Measurements from ENCODE around the gene SRPK3. TPM values are rescaled to one million over a fixed set of nuclear protein-coding genes. Genes with fewer than 3 reads are reported as not detected.

SRPK3 gene
- total RNA-seq, 1 experiment from 2014 or later: 1.6 TPM

DNA sequence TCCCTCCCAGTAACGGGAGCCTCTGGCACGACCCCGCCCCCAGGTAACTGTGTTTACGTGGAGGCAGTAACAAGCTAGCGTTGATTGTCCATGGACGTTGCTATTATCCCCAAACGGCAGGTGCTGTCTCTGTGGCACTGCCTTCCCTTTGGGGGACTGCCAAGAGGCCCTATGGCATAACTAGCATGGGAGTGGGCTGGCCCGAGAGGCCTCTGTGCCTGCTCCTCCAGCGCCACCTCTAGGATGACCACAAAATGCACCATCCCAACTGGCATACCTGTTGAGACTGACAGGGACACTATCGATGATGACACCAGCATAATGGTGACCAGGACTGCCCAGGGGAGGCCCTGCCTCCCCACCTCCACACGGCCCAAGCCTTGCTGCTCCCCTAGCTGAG, 1.5 kb downstream of the SRPK3 start:
- TF ChIP-seq SIN3A (IDR thresholded peaks at IDR 0.05; ENCODE audit: borderline replicate concordance, insufficient read depth, low read depth, low read length): no peak
- ATAC-seq: no peak

GRCh38 chrX:153782871-153783270, 2.0 kb downstream of the SRPK3 start:
- no peaks in the 10 kb centered on the region for H3K27me3 ChIP-seq (ENCODE audit: control insufficient read depth, insufficient read depth, low read length)
- intact Hi-C loops (cut with micrococcal nuclease; ENCODE audit: unreplicated experiment) (no loop called here), in situ Hi-C loops (cut with HindIII; ENCODE audit: low pct_unique_long_range_greater_than_20kb, low sequenced_read_pairs) (no loop called here)
- CTCF ChIA-PET: interaction anchor here (0.6 kb wide), 1 partner anchor 129 kb away, joined by 4 read pairs; no protein-coding TSS in a partner anchor
- no TSS peak for BruUV-seq (replicated peaks)
- H3K9me3 ChIP-seq (ENCODE audit: control insufficient read depth, insufficient read depth, low read depth, low read length): no peaks in the 10 kb centered on the region
- TF ChIP-seq SIN3A (IDR thresholded peaks at IDR 0.05; ENCODE audit: borderline replicate concordance, insufficient read depth, low read depth, low read length) (no peak), POLR2AphosphoS5 (IDR thresholded peaks at IDR 0.05; ENCODE audit: low read depth, low read length) (no peak)
- TF ChIP-seq, protein P1, sequence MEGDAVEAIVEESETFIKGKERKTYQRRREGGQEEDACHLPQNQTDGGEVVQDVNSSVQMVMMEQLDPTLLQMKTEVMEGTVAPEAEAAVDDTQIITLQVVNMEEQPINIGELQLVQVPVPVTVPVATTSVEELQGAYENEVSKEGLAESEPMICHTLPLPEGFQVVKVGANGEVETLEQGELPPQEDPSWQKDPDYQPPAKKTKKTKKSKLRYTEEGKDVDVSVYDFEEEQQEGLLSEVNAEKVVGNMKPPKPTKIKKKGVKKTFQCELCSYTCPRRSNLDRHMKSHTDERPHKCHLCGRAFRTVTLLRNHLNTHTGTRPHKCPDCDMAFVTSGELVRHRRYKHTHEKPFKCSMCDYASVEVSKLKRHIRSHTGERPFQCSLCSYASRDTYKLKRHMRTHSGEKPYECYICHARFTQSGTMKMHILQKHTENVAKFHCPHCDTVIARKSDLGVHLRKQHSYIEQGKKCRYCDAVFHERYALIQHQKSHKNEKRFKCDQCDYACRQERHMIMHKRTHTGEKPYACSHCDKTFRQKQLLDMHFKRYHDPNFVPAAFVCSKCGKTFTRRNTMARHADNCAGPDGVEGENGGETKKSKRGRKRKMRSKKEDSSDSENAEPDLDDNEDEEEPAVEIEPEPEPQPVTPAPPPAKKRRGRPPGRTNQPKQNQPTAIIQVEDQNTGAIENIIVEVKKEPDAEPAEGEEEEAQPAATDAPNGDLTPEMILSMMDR (IDR thresholded peaks at IDR 0.05): no peak
- POLR2A ChIA-PET: no interaction called here
- ATAC-seq (no peak), DNase-seq (ENCODE audit: low read depth, low spot score) (no peak)
- H3K27ac ChIP-seq (ENCODE audit: low read length): no peak overlapping the region
- peaks cover 16% of the 10 kb centered on the region for H3K4me1 ChIP-seq (ENCODE audit: control insufficient read depth, insufficient read depth, low read length)
- H3K4me3 ChIP-seq (ENCODE audit: low read depth in 2 of 2, low read length in 2 of 2): no peak overlapping the region
- H3K36me3 ChIP-seq (ENCODE audit: control insufficient read depth, insufficient read depth, low read length): no peaks in the 10 kb centered on the region

More for the DNA sequence above, 1.5 kb downstream of the SRPK3 start:
- H3K36me3 ChIP-seq (ENCODE audit: control insufficient read depth, insufficient read depth, low read length): no peaks in the 10 kb centered on the region
- in situ Hi-C loops (cut with HindIII; ENCODE audit: low pct_unique_long_range_greater_than_20kb, low sequenced_read_pairs) (no loop called here), intact Hi-C loops (cut with micrococcal nuclease; ENCODE audit: unreplicated experiment) (no loop called here)
- H3K27me3 ChIP-seq (ENCODE audit: control insufficient read depth, insufficient read depth, low read length): no peaks in the 10 kb centered on the region
- BruUV-seq (replicated peaks): no TSS peak
- peaks cover 16% of the 10 kb centered on the region for H3K4me1 ChIP-seq (ENCODE audit: control insufficient read depth, insufficient read depth, low read length)
- POLR2A ChIA-PET: no interaction called here
- H3K27ac ChIP-seq (ENCODE audit: low read length): no peak overlapping the region
- no peaks in the 10 kb centered on the region for H3K9me3 ChIP-seq (ENCODE audit: control insufficient read depth, insufficient read depth, low read depth, low read length)
- no peak overlapping the region for H3K4me3 ChIP-seq (ENCODE audit: low read depth in 2 of 2, low read length in 2 of 2)
- no peak for DNase-seq (ENCODE audit: low read depth, low spot score)
- CTCF ChIA-PET: interaction anchor here (0.6 kb wide), 1 partner anchor 130 kb away, joined by 4 read pairs; no protein-coding TSS in a partner anchor

- no peak for TF ChIP-seq REST (IDR thresholded peaks at IDR 0.05; ENCODE audit: insufficient read depth in 1 of 2, low read depth in 2 of 2, low read length in 1 of 2)
- TF ChIP-seq, protein P1 (IDR thresholded peaks at IDR 0.05): no peak
- TF ChIP-seq TCF7L2 (IDR thresholded peaks at IDR 0.05; ENCODE audit: low read depth, low read length): no peak
- TF ChIP-seq POLR2AphosphoS5 (IDR thresholded peaks at IDR 0.05; ENCODE audit: low read depth, low read length): no peak
- TF ChIP-seq SIN3A (IDR thresholded peaks at IDR 0.05; ENCODE audit: borderline replicate concordance, insufficient read depth, low read depth, low read length): no peak
- H3K27me3 ChIP-seq (ENCODE audit: control insufficient read depth, insufficient read depth, low read length): no peaks in the 10 kb centered on the region
- DNase-seq (ENCODE audit: low read depth, low spot score) (no peak), ATAC-seq (no peak)
- intact Hi-C loops (cut with micrococcal nuclease; ENCODE audit: unreplicated experiment): no loop called here
- POLR2A ChIA-PET: no interaction called here
- no peaks in the 10 kb centered on the region for H3K9me3 ChIP-seq (ENCODE audit: control insufficient read depth, insufficient read depth, low read depth, low read length)
- CTCF ChIA-PET: interaction anchor here (0.5 to 0.6 kb wide), 2 partner anchors 37 to 77 kb away, joined by 4 to 6 read pairs; no protein-coding TSS in a partner anchor
- BruUV-seq (replicated peaks): no TSS peak
- no peak overlapping the region for H3K4me3 ChIP-seq (ENCODE audit: low read depth in 2 of 2, low read length in 2 of 2)
- no peaks in the 10 kb centered on the region for H3K36me3 ChIP-seq (ENCODE audit: control insufficient read depth, insufficient read depth, low read length)
- H3K4me1 ChIP-seq (ENCODE audit: control insufficient read depth, insufficient read depth, low read length): peaks cover 16% of the 10 kb centered on the region
- in situ Hi-C loops (cut with HindIII; ENCODE audit: low pct_unique_long_range_greater_than_20kb, low sequenced_read_pairs): no loop called here
- no peak overlapping the region for H3K27ac ChIP-seq (ENCODE audit: low read length)
These were observed 2.7 kb downstream of the SRPK3 start for GRCh38 chrX:153783378-153784013.

All from Panc1 (cell line).